GM10248 (cell line): ENCODE data around the gene RGS6.

Experiments used
- CTCF ChIA-PET: fragments of 300-600 bp; sonication (Branson Sonifier 250); formaldehyde crosslinking; extraction: SDS; loops from one replicate; lab custom pipeline; 2021; ENCODE audit warnings: antibody characterized with exemption; lab: Yijun Ruan, JAX
- POLR2A ChIA-PET: fragments of 350-650 bp; sonication (Branson Sonifier 250); formaldehyde crosslinking; extraction: SDS; loops from one replicate; lab custom pipeline; 2020; ENCODE audit warnings: antibody characterized with exemption; lab: Yijun Ruan, JAX
- DNase-seq: peaks from one replicate; pipeline ENCODE4 v3.0.0; 2012; ENCODE audit errors: extremely low spot score
- TF ChIP-seq, protein P1 (sequence below): IDR thresholded peaks from 2 replicates; pipeline ENCODE4 v1.5.1; 2012; ENCODE audit warnings: mild to moderate bottlenecking, low read depth; ENCODE audit errors: extremely low read depth, missing control alignments, control extremely low read depth

The RGS6 gene

DNA sequence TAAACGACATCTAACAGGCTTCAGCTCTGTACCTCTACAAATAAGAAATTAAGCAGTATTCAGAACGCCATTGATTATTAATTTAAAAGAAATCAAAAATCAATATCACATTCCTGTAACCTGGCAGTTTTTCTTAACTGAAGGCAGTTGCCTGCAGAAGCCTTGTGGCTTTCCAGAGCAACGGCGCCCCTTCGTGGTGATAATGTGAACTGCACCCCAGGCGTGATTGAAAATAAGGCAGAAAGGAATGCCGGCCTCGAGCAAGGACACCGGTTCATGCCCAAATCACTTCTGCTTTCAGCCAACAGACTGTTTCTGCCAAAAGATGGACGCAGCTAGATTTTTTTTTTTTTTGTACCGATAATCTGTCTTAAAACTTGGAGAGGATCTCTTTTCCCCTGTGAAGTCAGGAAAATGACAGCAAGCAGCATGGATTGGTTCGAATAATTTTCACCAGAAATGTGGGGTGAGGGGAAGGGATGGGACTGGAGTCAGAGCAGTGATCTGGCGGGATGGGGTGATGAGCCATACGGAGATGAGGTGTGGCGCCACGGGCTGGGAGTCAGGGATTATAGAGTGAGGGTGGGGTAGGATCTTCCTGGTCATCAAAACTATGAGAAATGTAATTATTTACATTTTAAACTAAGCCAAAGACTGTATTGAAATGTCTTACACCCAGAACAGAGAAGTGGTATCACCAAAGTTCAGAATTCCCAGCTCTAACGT lies 488.7 kb downstream of the RGS6 start:
- ChIA-PET POLR2A (no interaction called here), CTCF (interaction anchor here (0.6 to 8.0 kb wide), 14 partner anchors 15 to 668 kb away, joined by 3 to 83 read pairs (median 4); partner anchors contain the start of gene RGS6)
- DNase-seq: peak; percentile 65
- TF ChIP-seq, protein P1, sequence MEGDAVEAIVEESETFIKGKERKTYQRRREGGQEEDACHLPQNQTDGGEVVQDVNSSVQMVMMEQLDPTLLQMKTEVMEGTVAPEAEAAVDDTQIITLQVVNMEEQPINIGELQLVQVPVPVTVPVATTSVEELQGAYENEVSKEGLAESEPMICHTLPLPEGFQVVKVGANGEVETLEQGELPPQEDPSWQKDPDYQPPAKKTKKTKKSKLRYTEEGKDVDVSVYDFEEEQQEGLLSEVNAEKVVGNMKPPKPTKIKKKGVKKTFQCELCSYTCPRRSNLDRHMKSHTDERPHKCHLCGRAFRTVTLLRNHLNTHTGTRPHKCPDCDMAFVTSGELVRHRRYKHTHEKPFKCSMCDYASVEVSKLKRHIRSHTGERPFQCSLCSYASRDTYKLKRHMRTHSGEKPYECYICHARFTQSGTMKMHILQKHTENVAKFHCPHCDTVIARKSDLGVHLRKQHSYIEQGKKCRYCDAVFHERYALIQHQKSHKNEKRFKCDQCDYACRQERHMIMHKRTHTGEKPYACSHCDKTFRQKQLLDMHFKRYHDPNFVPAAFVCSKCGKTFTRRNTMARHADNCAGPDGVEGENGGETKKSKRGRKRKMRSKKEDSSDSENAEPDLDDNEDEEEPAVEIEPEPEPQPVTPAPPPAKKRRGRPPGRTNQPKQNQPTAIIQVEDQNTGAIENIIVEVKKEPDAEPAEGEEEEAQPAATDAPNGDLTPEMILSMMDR: peak; percentile 92

GRCh38 chr14:72423957-72424356 lies 491.7 kb downstream of the RGS6 start:
- TF ChIP-seq, protein P1: no peak
- ChIA-PET POLR2A (no interaction called here), CTCF (interaction anchor here (1.0 to 8.0 kb wide), 2 partner anchors 9 to 12 kb away, joined by 3 to 83 read pairs; no protein-coding TSS in a partner anchor)
- DNase-seq: no peak

DNA sequence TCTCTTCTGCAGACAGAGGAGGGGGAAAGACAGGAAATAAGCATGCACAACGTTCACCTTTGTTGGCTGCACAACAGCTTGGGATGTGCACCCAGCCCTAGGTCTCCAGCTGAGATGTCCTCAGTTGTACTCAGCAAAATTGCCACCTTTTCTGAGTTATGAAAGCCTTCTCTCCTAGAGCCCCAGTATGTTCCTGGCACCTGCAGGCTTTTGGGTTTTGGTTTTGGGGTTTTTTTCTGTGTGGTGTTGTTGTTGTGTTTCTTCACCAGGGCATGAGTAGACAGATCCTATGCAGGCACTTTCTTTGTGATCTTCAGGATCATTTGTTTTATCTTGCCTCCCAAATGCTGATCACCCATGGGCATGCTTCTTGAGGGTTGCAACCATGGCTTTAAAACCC lies 498.2 kb downstream of the RGS6 start:
- CTCF ChIA-PET: interaction anchor here (11.6 kb wide), 1 partner anchor 8 kb away, joined by 83 read pairs; no protein-coding TSS in a partner anchor
- POLR2A ChIA-PET: no interaction called here
- DNase-seq: no peak
- TF ChIP-seq, protein P1: no peak

- TF ChIP-seq, protein P1: no peak
- ChIA-PET POLR2A (no interaction called here), CTCF (interaction anchor here (11.6 kb wide), 1 partner anchor 10 kb away, joined by 83 read pairs; no protein-coding TSS in a partner anchor)
- DNase-seq: no peak
Observed at GRCh38 chr14:72432748-72433147, 500.5 kb downstream of the RGS6 start.

GRCh38 chr14:72433511-72433910 lies 501.3 kb downstream of the RGS6 start:
- DNase-seq: no peak
- TF ChIP-seq, protein P1: no peak
- ChIA-PET CTCF (interaction anchor here (11.6 kb wide), 1 partner anchor 11 kb away, joined by 83 read pairs; no protein-coding TSS in a partner anchor), POLR2A (no interaction called here)

- no peak for DNase-seq
- ChIA-PET CTCF (interaction anchor here (0.8 to 11.6 kb wide), 3 partner anchors 12 to 410 kb away, joined by 3 to 83 read pairs (median 3); no protein-coding TSS in a partner anchor), POLR2A (no interaction called here)
Observed at GRCh38 chr14:72434856-72435255, 502.6 kb downstream of the RGS6 start.

More at GRCh38 chr14:72434856-72435255, 502.6 kb downstream of the RGS6 start:
- TF ChIP-seq, protein P1: no peak
